Activated naive CD8-positive, alpha-beta T cell (primary cell): ENCODE results near the gene MEF2C.

Experiments used
- H3K27ac Mint-ChIP-seq: one replicate; pipeline ENCODE4 v1.8.0; 2021; ENCODE audit warnings: mixed read lengths
- H3K27me3 Mint-ChIP-seq: one replicate; pipeline ENCODE4 v1.8.0; 2021; ENCODE audit warnings: mixed read lengths
- H3K36me3 Mint-ChIP-seq: one replicate; pipeline ENCODE4 v1.8.0; 2021; ENCODE audit warnings: mixed read lengths
- H3K4me1 Mint-ChIP-seq: one replicate; pipeline ENCODE4 v1.8.0; 2021; ENCODE audit warnings: low read depth, mixed read lengths
- H3K4me3 Mint-ChIP-seq: one replicate; pipeline ENCODE4 v1.8.0; 2021; ENCODE audit warnings: mild to moderate bottlenecking, mixed read lengths
- H3K9me3 Mint-ChIP-seq: one replicate; pipeline ENCODE4 v1.8.0; 2021; ENCODE audit warnings: low read depth, mixed read lengths

MEF2C gene

GRCh38 chr5:88688984-88689667, 193.9 kb downstream of the MEF2C start:
- H3K27me3 Mint-ChIP-seq: peaks cover 61% of the 10 kb centered on the region
- no peak overlapping the region for H3K4me3 Mint-ChIP-seq
- no peaks in the 10 kb centered on the region for H3K36me3 Mint-ChIP-seq
- peaks cover 18% of the 10 kb centered on the region for H3K4me1 Mint-ChIP-seq
- H3K27ac Mint-ChIP-seq: no peak overlapping the region
- peaks cover 7% of the 10 kb centered on the region for H3K9me3 Mint-ChIP-seq

GRCh38 chr5:88688156-88688983, 194.6 kb downstream of the MEF2C start:
- H3K4me3 Mint-ChIP-seq: no peak overlapping the region
- H3K27me3 Mint-ChIP-seq: peaks cover 64% of the 10 kb centered on the region
- H3K4me1 Mint-ChIP-seq: peaks cover 24% of the 10 kb centered on the region
- peaks cover 7% of the 10 kb centered on the region for H3K9me3 Mint-ChIP-seq
- no peak overlapping the region for H3K27ac Mint-ChIP-seq
- H3K36me3 Mint-ChIP-seq: no peaks in the 10 kb centered on the region

DNA sequence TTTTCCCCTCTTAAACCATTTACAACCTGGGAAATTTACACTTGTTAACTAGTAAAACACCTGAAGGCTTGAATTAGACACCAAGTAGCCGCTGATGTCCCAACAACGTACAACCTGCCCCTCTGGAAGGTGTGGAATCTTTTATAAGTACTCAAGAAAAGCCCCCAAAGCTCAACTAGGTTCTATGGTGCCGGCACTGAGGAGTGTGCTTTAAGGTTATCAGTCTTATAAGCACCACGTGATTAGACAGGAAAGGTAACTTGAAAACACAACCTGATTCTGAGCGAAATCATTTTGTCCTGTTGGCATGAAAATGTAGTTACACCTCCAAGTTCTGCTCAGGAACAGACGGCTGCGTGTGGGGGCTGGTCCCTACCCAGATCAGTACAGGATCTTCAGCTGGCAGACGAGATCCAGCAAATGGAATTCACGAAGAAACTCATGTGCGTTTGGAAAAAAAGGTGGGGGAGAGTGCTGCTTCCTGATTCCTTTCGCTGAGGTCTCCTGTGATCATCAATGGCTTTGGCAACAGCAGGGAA, 195.5 kb downstream of the MEF2C start:
- H3K4me1 Mint-ChIP-seq: peaks cover 25% of the 10 kb centered on the region

GRCh38 chr5:88686726-88687125, 196.3 kb downstream of the MEF2C start:
- peaks cover 60% of the 10 kb centered on the region for H3K27me3 Mint-ChIP-seq
- no peaks in the 10 kb centered on the region for H3K36me3 Mint-ChIP-seq
- peaks cover 22% of the 10 kb centered on the region for H3K4me1 Mint-ChIP-seq
- no peak overlapping the region for H3K4me3 Mint-ChIP-seq
- peaks cover 7% of the 10 kb centered on the region for H3K9me3 Mint-ChIP-seq
- no peak overlapping the region for H3K27ac Mint-ChIP-seq

More for the DNA sequence above, 195.5 kb downstream of the MEF2C start:
- H3K4me3 Mint-ChIP-seq: no peak overlapping the region
- peaks cover 7% of the 10 kb centered on the region for H3K9me3 Mint-ChIP-seq
- H3K27me3 Mint-ChIP-seq: peaks cover 65% of the 10 kb centered on the region
- no peak overlapping the region for H3K27ac Mint-ChIP-seq
- no peaks in the 10 kb centered on the region for H3K36me3 Mint-ChIP-seq

- H3K27ac Mint-ChIP-seq: no peak overlapping the region
- H3K4me3 Mint-ChIP-seq: no peak overlapping the region
- H3K4me1 Mint-ChIP-seq: peaks cover 14% of the 10 kb centered on the region
- no peaks in the 10 kb centered on the region for H3K36me3 Mint-ChIP-seq
- peaks cover 57% of the 10 kb centered on the region for H3K27me3 Mint-ChIP-seq
- H3K9me3 Mint-ChIP-seq: peaks cover 7% of the 10 kb centered on the region
Observed at GRCh38 chr5:88685591-88686541, 197.1 kb downstream of the MEF2C start.

- peaks cover 11% of the 10 kb centered on the region for H3K9me3 Mint-ChIP-seq
- peaks cover 58% of the 10 kb centered on the region for H3K27me3 Mint-ChIP-seq
- peaks cover 3% of the 10 kb centered on the region for H3K36me3 Mint-ChIP-seq
- peaks cover 14% of the 10 kb centered on the region for H3K4me1 Mint-ChIP-seq
- H3K27ac Mint-ChIP-seq: peak overlapping the region; percentile 37
- no peak overlapping the region for H3K4me3 Mint-ChIP-seq
Observed at GRCh38 chr5:88683506-88684135, 199.4 kb downstream of the MEF2C start.

GRCh38 chr5:88682881-88683361, 200.1 kb downstream of the MEF2C start:
- Mint-ChIP-seq H3K9me3 (peaks cover 11% of the 10 kb centered on the region), H3K36me3 (peaks cover 3% of the 10 kb centered on the region), H3K4me3 (no peak overlapping the region), H3K4me1 (peaks cover 15% of the 10 kb centered on the region), H3K27ac (no peak overlapping the region), H3K27me3 (peaks cover 59% of the 10 kb centered on the region)

DNA sequence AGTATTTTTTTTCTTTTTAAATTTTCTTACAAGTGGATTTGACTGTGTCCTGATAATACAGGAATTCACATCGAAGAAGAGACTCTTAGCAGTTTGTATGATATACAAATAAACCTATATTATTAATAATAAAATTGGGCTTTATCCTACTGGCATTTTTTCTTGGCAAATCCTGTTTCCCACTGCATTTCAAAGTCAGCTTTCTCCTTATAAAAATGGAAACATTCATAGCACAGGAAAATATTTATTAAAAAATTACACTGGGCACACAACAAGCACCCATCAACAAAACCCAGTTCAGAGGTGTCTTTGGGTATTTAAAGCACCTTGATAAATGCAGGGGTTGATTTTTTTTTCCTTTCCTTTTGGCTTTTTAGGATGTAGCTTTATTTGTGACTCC, 200.9 kb downstream of the MEF2C start:
- Mint-ChIP-seq H3K4me3 (no peak overlapping the region), H3K4me1 (peaks cover 19% of the 10 kb centered on the region), H3K36me3 (peaks cover 3% of the 10 kb centered on the region), H3K27ac (no peak overlapping the region), H3K9me3 (peaks cover 11% of the 10 kb centered on the region), H3K27me3 (peaks cover 60% of the 10 kb centered on the region)

DNA sequence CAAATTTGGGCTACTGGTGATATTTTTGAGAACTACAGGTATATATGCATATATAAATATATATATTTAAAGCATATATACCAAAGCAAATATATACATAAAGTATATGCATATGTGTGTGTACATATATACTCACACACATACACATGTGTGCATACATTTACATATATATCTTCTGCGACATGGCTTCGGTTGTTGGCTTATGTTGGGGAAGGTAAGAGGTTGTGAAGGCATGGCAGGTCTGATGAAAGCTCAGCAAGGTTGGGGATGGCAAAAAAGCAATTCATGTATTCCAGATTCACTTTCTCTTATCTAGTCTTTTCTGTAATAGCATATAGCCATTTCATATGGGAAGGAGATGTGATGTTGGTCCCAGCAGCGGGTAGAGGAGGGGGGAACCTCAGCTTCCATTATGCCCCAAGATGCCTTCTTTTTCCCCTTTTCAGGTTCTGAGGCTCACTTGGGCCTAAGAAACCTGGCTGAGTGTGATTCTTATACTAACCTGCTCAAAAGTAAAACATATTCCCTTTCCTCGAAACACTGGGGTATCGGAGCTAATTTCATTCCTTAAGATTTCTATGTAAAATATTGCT, 201.7 kb downstream of the MEF2C start:
- peaks cover 22% of the 10 kb centered on the region for H3K4me1 Mint-ChIP-seq
- H3K36me3 Mint-ChIP-seq: peaks cover 5% of the 10 kb centered on the region
- H3K9me3 Mint-ChIP-seq: peaks cover 12% of the 10 kb centered on the region
- peaks cover 58% of the 10 kb centered on the region for H3K27me3 Mint-ChIP-seq
- H3K27ac Mint-ChIP-seq: no peak overlapping the region
- no peak overlapping the region for H3K4me3 Mint-ChIP-seq

- peaks cover 5% of the 10 kb centered on the region for H3K36me3 Mint-ChIP-seq
- H3K27ac Mint-ChIP-seq: no peak overlapping the region
- H3K4me3 Mint-ChIP-seq: peak overlapping the region; percentile 40
- peaks cover 54% of the 10 kb centered on the region for H3K27me3 Mint-ChIP-seq
- H3K4me1 Mint-ChIP-seq: peaks cover 25% of the 10 kb centered on the region
- H3K9me3 Mint-ChIP-seq: peaks cover 7% of the 10 kb centered on the region
Observed at GRCh38 chr5:88680253-88681132, 202.5 kb downstream of the MEF2C start.

GRCh38 chr5:88679638-88680037, 203.3 kb downstream of the MEF2C start:
- Mint-ChIP-seq H3K4me1 (peaks cover 30% of the 10 kb centered on the region), H3K4me3 (peak overlapping the region; percentile 51), H3K9me3 (peaks cover 7% of the 10 kb centered on the region), H3K27ac (no peak overlapping the region), H3K27me3 (peaks cover 57% of the 10 kb centered on the region), H3K36me3 (peaks cover 5% of the 10 kb centered on the region)

GRCh38 chr5:88678770-88679381, 204.1 kb downstream of the MEF2C start:
- peaks cover 30% of the 10 kb centered on the region for H3K4me1 Mint-ChIP-seq
- H3K9me3 Mint-ChIP-seq: peaks cover 7% of the 10 kb centered on the region
- H3K36me3 Mint-ChIP-seq: peaks cover 5% of the 10 kb centered on the region
- H3K4me3 Mint-ChIP-seq: peak overlapping the region; percentile 20
- no peak overlapping the region for H3K27ac Mint-ChIP-seq
- peaks cover 57% of the 10 kb centered on the region for H3K27me3 Mint-ChIP-seq
